ENCODE data around the gene CALHM5.

Gene CALHM5

GRCh38 chr6:116529466-116530290, 18.2 kb downstream of the CALHM5 start:
- Histone ChIP-seq H3K36me3 (ENCODE audit: insufficient read depth, low read length) (no peaks in the 10 kb centered on the region), H3K27ac (ENCODE audit: low read depth, low read length) (no peak overlapping the region; the same call in 1 of the 2 replicates), H3K4me1 (ENCODE audit: insufficient read depth, low read length) (peaks cover 48% of the 10 kb centered on the region), H3K4me3 (ENCODE audit: low read length) (no peak overlapping the region), H3K9ac (ENCODE audit: low read depth, low read length) (no peak overlapping the region), H3K9me3 (ENCODE audit: insufficient read depth, low read depth, low read length) (no peaks in the 10 kb centered on the region), H3K27me3 (ENCODE audit: insufficient read depth, low read length) (no peaks in the 10 kb centered on the region)
- WGBS: 96% methylated on average over 2 of the region's 3 CpGs

- no peak overlapping the region for H3K9ac ChIP-seq (ENCODE audit: low read depth, low read length)
- H3K9me3 ChIP-seq (ENCODE audit: insufficient read depth, low read depth, low read length): no peaks in the 10 kb centered on the region
- no peaks in the 10 kb centered on the region for H3K36me3 ChIP-seq (ENCODE audit: insufficient read depth, low read length)
- H3K27ac ChIP-seq (ENCODE audit: low read depth, low read length): no peak overlapping the region
- H3K4me3 ChIP-seq (ENCODE audit: low read length): no peak overlapping the region
- peaks cover 44% of the 10 kb centered on the region for H3K4me1 ChIP-seq (ENCODE audit: insufficient read depth, low read length)
- no peaks in the 10 kb centered on the region for H3K27me3 ChIP-seq (ENCODE audit: insufficient read depth, low read length)
- 51% methylated on average over 2 of the region's 2 CpGs for WGBS
Observed at GRCh38 chr6:116530436-116530835, 19.0 kb downstream of the CALHM5 start.

GRCh38 chr6:116531675-116532570, 20.5 kb downstream of the CALHM5 start:
- no peaks in the 10 kb centered on the region for H3K36me3 ChIP-seq (ENCODE audit: insufficient read depth, low read length)
- no peak overlapping the region for H3K4me3 ChIP-seq (ENCODE audit: low read length)
- H3K4me1 ChIP-seq (ENCODE audit: insufficient read depth, low read length): peaks cover 44% of the 10 kb centered on the region
- H3K9me3 ChIP-seq (ENCODE audit: insufficient read depth, low read depth, low read length): no peaks in the 10 kb centered on the region
- no peak overlapping the region for H3K27ac ChIP-seq (ENCODE audit: low read depth, low read length)
- 89% methylated on average over 8 of the region's 12 CpGs for whole genome bisulfite sequencing
- H3K9ac ChIP-seq (ENCODE audit: low read depth, low read length): no peak overlapping the region
- H3K27me3 ChIP-seq (ENCODE audit: insufficient read depth, low read length): no peaks in the 10 kb centered on the region

- WGBS: 54% methylated on average over 9 of the region's 9 CpGs
- no peaks in the 10 kb centered on the region for H3K36me3 ChIP-seq (ENCODE audit: insufficient read depth, low read length)
- no peaks in the 10 kb centered on the region for H3K27me3 ChIP-seq (ENCODE audit: insufficient read depth, low read length)
- no peak overlapping the region for H3K9ac ChIP-seq (ENCODE audit: low read depth, low read length)
- no peaks in the 10 kb centered on the region for H3K9me3 ChIP-seq (ENCODE audit: insufficient read depth, low read depth, low read length)
- no peak overlapping the region for H3K27ac ChIP-seq (ENCODE audit: low read depth, low read length)
- H3K4me1 ChIP-seq (ENCODE audit: insufficient read depth, low read length): peaks cover 37% of the 10 kb centered on the region
- H3K4me3 ChIP-seq (ENCODE audit: low read length): no peak overlapping the region
Observed at GRCh38 chr6:116533233-116533957, 22.0 kb downstream of the CALHM5 start.

GRCh38 chr6:116535109-116535508, 23.7 kb downstream of the CALHM5 start:
- no peak overlapping the region for H3K4me3 ChIP-seq (ENCODE audit: low read length)
- H3K9ac ChIP-seq (ENCODE audit: low read depth, low read length): no peak overlapping the region
- no peaks in the 10 kb centered on the region for H3K9me3 ChIP-seq (ENCODE audit: insufficient read depth, low read depth, low read length)
- H3K27ac ChIP-seq (ENCODE audit: low read depth, low read length): no peak overlapping the region
- H3K27me3 ChIP-seq (ENCODE audit: insufficient read depth, low read length): no peaks in the 10 kb centered on the region
- H3K4me1 ChIP-seq (ENCODE audit: insufficient read depth, low read length): peaks cover 20% of the 10 kb centered on the region
- no peaks in the 10 kb centered on the region for H3K36me3 ChIP-seq (ENCODE audit: insufficient read depth, low read length)

GRCh38 chr6:116536216-116536621, 24.8 kb downstream of the CALHM5 start:
- 8% methylated on average over 4 of the region's 4 CpGs for WGBS
- peaks cover 10% of the 10 kb centered on the region for H3K4me1 ChIP-seq (ENCODE audit: insufficient read depth, low read length)
- no peak overlapping the region for H3K9ac ChIP-seq (ENCODE audit: low read depth, low read length)
- no peaks in the 10 kb centered on the region for H3K27me3 ChIP-seq (ENCODE audit: insufficient read depth, low read length)
- no peaks in the 10 kb centered on the region for H3K36me3 ChIP-seq (ENCODE audit: insufficient read depth, low read length)
- no peaks in the 10 kb centered on the region for H3K9me3 ChIP-seq (ENCODE audit: insufficient read depth, low read depth, low read length)
- no peak overlapping the region for H3K4me3 ChIP-seq (ENCODE audit: low read length)
- H3K27ac ChIP-seq (ENCODE audit: low read depth, low read length): no peak overlapping the region

GRCh38 chr6:116542426-116542825, 31.0 kb downstream of the CALHM5 start:
- Histone ChIP-seq H3K9me3 (ENCODE audit: insufficient read depth, low read depth, low read length) (no peaks in the 10 kb centered on the region), H3K4me1 (ENCODE audit: insufficient read depth, low read length) (no peaks in the 10 kb centered on the region), H3K27ac (ENCODE audit: low read depth, low read length) (no peak overlapping the region), H3K36me3 (ENCODE audit: insufficient read depth, low read length) (no peaks in the 10 kb centered on the region), H3K9ac (ENCODE audit: low read depth, low read length) (no peak overlapping the region), H3K4me3 (ENCODE audit: low read length) (no peak overlapping the region), H3K27me3 (ENCODE audit: insufficient read depth, low read length) (no peaks in the 10 kb centered on the region)

GRCh38 chr6:116543149-116543548, 31.7 kb downstream of the CALHM5 start:
- Histone ChIP-seq H3K27me3 (ENCODE audit: insufficient read depth, low read length) (no peaks in the 10 kb centered on the region), H3K36me3 (ENCODE audit: insufficient read depth, low read length) (no peaks in the 10 kb centered on the region), H3K9ac (ENCODE audit: low read depth, low read length) (no peak overlapping the region), H3K27ac (ENCODE audit: low read depth, low read length) (no peak overlapping the region), H3K4me3 (ENCODE audit: low read length) (no peak overlapping the region), H3K4me1 (ENCODE audit: insufficient read depth, low read length) (no peaks in the 10 kb centered on the region), H3K9me3 (ENCODE audit: insufficient read depth, low read depth, low read length) (no peaks in the 10 kb centered on the region)

- H3K27ac ChIP-seq (ENCODE audit: low read depth, low read length): no peak within 1 kb of the TSS
- H3K27me3 ChIP-seq (ENCODE audit: insufficient read depth, low read length): no peaks in the 10 kb centered on the region
- H3K4me3 ChIP-seq (ENCODE audit: low read length): no peak within 1 kb of the TSS
- H3K9me3 ChIP-seq (ENCODE audit: insufficient read depth, low read depth, low read length): no peaks in the 10 kb centered on the region
- WGBS: 94% methylated on average over 3 of the region's 4 CpGs
- H3K36me3 ChIP-seq (ENCODE audit: insufficient read depth, low read length): no peaks in the 10 kb centered on the region
- H3K4me1 ChIP-seq (ENCODE audit: insufficient read depth, low read length): no peaks in the 10 kb centered on the region
- H3K9ac ChIP-seq (ENCODE audit: low read depth, low read length): no peak within 1 kb of the TSS
Observed at GRCh38 chr6:116545651-116546050, 34.2 kb downstream of the CALHM5 start, which contains the start of gene TRAPPC3L. TSS of gene TRAPPC3L (minus strand) at chr6:116545684. CDS start at chr6:116545514, 170 bp downstream.

GRCh38 chr6:116547358-116547757, 35.9 kb downstream of the CALHM5 start:
- H3K9me3 ChIP-seq (ENCODE audit: insufficient read depth, low read depth, low read length): no peaks in the 10 kb centered on the region
- H3K27me3 ChIP-seq (ENCODE audit: insufficient read depth, low read length): no peaks in the 10 kb centered on the region
- no peaks in the 10 kb centered on the region for H3K36me3 ChIP-seq (ENCODE audit: insufficient read depth, low read length)
- H3K27ac ChIP-seq (ENCODE audit: low read depth, low read length): no peak overlapping the region
- no peak overlapping the region for H3K4me3 ChIP-seq (ENCODE audit: low read length)
- no peak overlapping the region; the same call in 1 of the 2 replicates for H3K9ac ChIP-seq (ENCODE audit: low read depth, low read length)
- no peaks in the 10 kb centered on the region for H3K4me1 ChIP-seq (ENCODE audit: insufficient read depth, low read length)
- 77% methylated on average over 6 of the region's 6 CpGs for WGBS

- no peak overlapping the region for H3K9ac ChIP-seq (ENCODE audit: low read depth, low read length)
- no peak overlapping the region for H3K4me3 ChIP-seq (ENCODE audit: low read length)
- no peaks in the 10 kb centered on the region for H3K9me3 ChIP-seq (ENCODE audit: insufficient read depth, low read depth, low read length)
- H3K27ac ChIP-seq (ENCODE audit: low read depth, low read length): no peak overlapping the region
- WGBS: 79% methylated on average over 4 of the region's 4 CpGs
- H3K36me3 ChIP-seq (ENCODE audit: insufficient read depth, low read length): no peaks in the 10 kb centered on the region
- no peaks in the 10 kb centered on the region for H3K27me3 ChIP-seq (ENCODE audit: insufficient read depth, low read length)
- H3K4me1 ChIP-seq (ENCODE audit: insufficient read depth, low read length): no peaks in the 10 kb centered on the region
Observed at GRCh38 chr6:116550796-116551195, 39.4 kb downstream of the CALHM5 start.

All from HUES64 (cell line).